Endothelial cell of umbilical vein (primary cell): Measurements from ENCODE around the gene C1QTNF8. TPM values are rescaled to one million over a fixed set of nuclear protein-coding genes. Genes with fewer than 3 reads are reported as not detected.

Experiments
- BruUV-seq: library from RNA; stranded (reverse); fragments of 400-500 nt; replicated peaks from 2 replicates; lab custom pipeline; 2021; lab: Mats Ljungman, UMichigan
- CTCF ChIA-PET: fragments of 300-600, 350-600 bp; sonication (Branson Sonifier 250); formaldehyde crosslinking; loops from one replicate; lab custom pipeline; 2021; ENCODE audit warnings: antibody characterized with exemption, inconsistent platforms; lab: Charles Lee
- POLR2A ChIA-PET: fragments of 300-600, 350-600 bp; sonication (Branson Sonifier 250); formaldehyde crosslinking; loops from one replicate; lab custom pipeline; 2021; ENCODE audit warnings: antibody characterized with exemption, inconsistent platforms; lab: Charles Lee
- DNase-seq: peaks from one replicate; pipeline ENCODE4 v3.0.0-alpha.2; 2011; ENCODE audit warnings: low read depth, low spot score
- FAIRE-seq: peaks from 2 replicates; lab custom pipeline; 2011; peaks lifted over from hg19 to GRCh38; lab: Jason Lieb, UNC
- H2AFZ ChIP-seq: 2 replicates; pipeline ENCODE4 v1.6.0; 2012; ENCODE audit warnings: low read depth, low read length, control low read depth, inconsistent platforms
- H3K27ac ChIP-seq: 2 replicates; pipeline ENCODE4 v1.5.1; 2011; ENCODE audit warnings: low read depth, mild to moderate bottlenecking, control low read depth, low read length, moderate library complexity; ENCODE audit not compliant: insufficient read depth
- H3K27me3 ChIP-seq, 2 experiments: 2 replicates each; pipeline versions ENCODE4 v1.6.0 to v1.6.1; 2011; ENCODE audit warnings: low read length in 2 of 2, mixed read lengths in 1 of 2; ENCODE audit not compliant: control insufficient read depth in 2 of 2, insufficient read depth in 2 of 2
- H3K36me3 ChIP-seq, 2 experiments: 2 replicates in 1 of 2; 3 replicates in 1 of 2; pipeline ENCODE4 v1.5.1; 2011; ENCODE audit warnings: low read length in 2 of 2, mild to moderate bottlenecking in 1 of 2, moderate library complexity in 1 of 2; ENCODE audit not compliant: control insufficient read depth in 2 of 2, insufficient read depth in 2 of 2; ENCODE audit errors: extremely low read depth in 1 of 2
- H3K4me1 ChIP-seq: 3 replicates; pipeline ENCODE4 v1.5.1; 2011; ENCODE audit warnings: mild to moderate bottlenecking, low read length; ENCODE audit not compliant: control insufficient read depth, insufficient read depth; ENCODE audit errors: extremely low read depth
- H3K4me2 ChIP-seq: 2 replicates; pipeline ENCODE4 v1.6.1; 2011; ENCODE audit warnings: low read length, control low read depth, mixed read lengths; ENCODE audit not compliant: insufficient read depth
- H3K4me3 ChIP-seq, 3 experiments: fragments of 200-600 bp in 1 of 3; sonication (generic), shearing (Covaris generic) in 1 of 3; replicated peaks in 1 of 3; 2 replicates each; pipeline ENCODE4 v1.5.1; 2011 to 2016; ENCODE audit warnings: control low read depth in 3 of 3, low read length in 3 of 3, mild to moderate bottlenecking in 2 of 3, inconsistent platforms in 1 of 3, low read depth in 1 of 3, moderate library complexity in 1 of 3; ENCODE audit not compliant: insufficient read depth in 1 of 3
- H3K79me2 ChIP-seq: 2 replicates; pipeline ENCODE4 v1.6.0; 2012; ENCODE audit warnings: low read length, inconsistent platforms; ENCODE audit not compliant: control insufficient read depth, insufficient read depth
- H3K9ac ChIP-seq: replicated peaks from 2 replicates; pipeline ENCODE3; 2011; ENCODE audit warnings: low read length, control low read depth; ENCODE audit not compliant: insufficient read depth; ENCODE audit errors: extremely low read depth
- H3K9me1 ChIP-seq: replicated peaks from 3 replicates; pipeline ENCODE4 v1.6.0; 2011; ENCODE audit warnings: mild to moderate bottlenecking, low read length; ENCODE audit not compliant: control insufficient read depth, insufficient read depth; ENCODE audit errors: extremely low read depth
- H3K9me3 ChIP-seq: replicated peaks from 2 replicates; pipeline ENCODE4 v1.5.1; 2012; ENCODE audit warnings: low read length, inconsistent platforms; ENCODE audit not compliant: control insufficient read depth, insufficient read depth
- H4K20me1 ChIP-seq: replicated peaks from 2 replicates; pipeline ENCODE3; 2011; ENCODE audit warnings: mild to moderate bottlenecking, low read length; ENCODE audit not compliant: control insufficient read depth, insufficient read depth; ENCODE audit errors: extremely low read depth
- EZH2 ChIP-seq: IDR thresholded peaks from 2 replicates; pipeline ENCODE4 v1.6.1; 2012; ENCODE audit warnings: borderline replicate concordance, low read depth, mild to moderate bottlenecking, moderate library complexity, low read length, inconsistent platforms; ENCODE audit not compliant: severe bottlenecking
- FOS ChIP-seq: IDR thresholded peaks from 2 replicates; pipeline ENCODE4 v1.6.1; 2011; ENCODE audit warnings: mild to moderate bottlenecking, low read length, moderate library complexity, borderline replicate concordance; ENCODE audit not compliant: insufficient read depth
- GATA2 ChIP-seq: IDR thresholded peaks from 2 replicates; pipeline ENCODE4 v1.7.0; 2011; ENCODE audit warnings: low read depth, mild to moderate bottlenecking, moderate library complexity, mixed read lengths, low read length; ENCODE audit not compliant: insufficient read length, insufficient read depth
- JUN ChIP-seq: IDR thresholded peaks from 2 replicates; pipeline ENCODE4 v1.6.1; 2011; ENCODE audit warnings: borderline replicate concordance, low read depth; ENCODE audit not compliant: insufficient read length, insufficient read depth
- MAX ChIP-seq: IDR thresholded peaks from 2 replicates; pipeline ENCODE4 v1.6.1; 2011; ENCODE audit not compliant: insufficient read depth, insufficient read length
- MYC ChIP-seq: IDR thresholded peaks from one replicate; pipeline ENCODE4 v1.6.1; 2011; ENCODE audit warnings: mild to moderate bottlenecking, low read depth, low read length
- POLR2A ChIP-seq: IDR thresholded peaks from 2 replicates; pipeline ENCODE4 v1.6.1; 2012; ENCODE audit warnings: low read depth, mild to moderate bottlenecking, control low read depth, low read length
- POLR2AphosphoS5 ChIP-seq: IDR thresholded peaks from 2 replicates; pipeline ENCODE4 v1.6.1; 2012; ENCODE audit warnings: low read depth, mild to moderate bottlenecking, control low read depth, low read length, moderate library complexity; ENCODE audit not compliant: insufficient read depth
- dilution Hi-C: fragments of 300-500 bp; cut with MboI; formaldehyde crosslinking; loops from one replicate; pipeline ENCODE4 v1.15.0; 2019; ENCODE audit warnings: low sequenced_read_pairs; ENCODE audit not compliant: extremely low pct_ligation_motif_present
- intact Hi-C: fragments of 100-400 bp; cut with micrococcal nuclease; formaldehyde crosslinking; loops from one replicate; pipeline ENCODE4 v1.10.0; 2022
- polyA plus RNA-seq, 4 experiments: library from polyadenylated mRNA; depleted of rRNA in 3 of 4; stranded (reverse) in 3 of 4; unstranded in 1 of 4; fragments of >200 nt; gene quantifications; 2 replicates each; pipeline versions ENCODE4 v1.2.1 to v1.2.3, GENCODE V29; 2011 to 2012; ENCODE audit warnings: missing spikeins in 1 of 4
- total RNA-seq: library from RNA; stranded (reverse); gene quantifications from 2 replicates; pipeline ENCODE4 v1.2.3, GENCODE V29; 2021
- TF ChIP-seq, protein P1 (sequence below), 2 donors: IDR thresholded peaks; 1 replicate in 1 of 2; 2 replicates in 1 of 2; pipeline ENCODE4 v1.5.1; 2011; ENCODE audit warnings: low read length in 2 of 2, mild to moderate bottlenecking in 2 of 2, moderate library complexity in 2 of 2, control low read depth in 1 of 2, inconsistent platforms in 1 of 2, low read depth in 1 of 2; ENCODE audit not compliant: insufficient read depth in 1 of 2; ENCODE audit errors: extremely low read depth in 1 of 2

C1QTNF8 gene
- total and polyA plus RNA-seq, 2 donors (not counting 3 experiments of a cell fraction or from before 2014, with no cell fraction given): not detected

- no peak overlapping the region for H2AFZ ChIP-seq
- DNase-seq (no peak), FAIRE-seq (no peak)
- no peaks in the 10 kb centered on the region for H3K79me2 ChIP-seq
- intact Hi-C loops: no loop called here
- no peaks in the 10 kb centered on the region for H3K9me1 ChIP-seq
- no peaks in the 10 kb centered on the region for H3K4me1 ChIP-seq
- H3K36me3 ChIP-seq: no peaks in the 10 kb centered on the region
- no peak overlapping the region for H3K9ac ChIP-seq
- ChIA-PET CTCF (interaction anchor here (1.4 kb wide), 1 partner anchor 67 kb away, joined by 6 read pairs; no protein-coding TSS in a partner anchor), POLR2A (no interaction called here)
- no peak overlapping the region for H3K27ac ChIP-seq
- no peaks in the 10 kb centered on the region for H3K9me3 ChIP-seq
- TF ChIP-seq MAX: no peak
- no peak for TF ChIP-seq GATA2
- no peak for TF ChIP-seq EZH2
- TF ChIP-seq JUN: no peak
- TF ChIP-seq, protein P1, sequence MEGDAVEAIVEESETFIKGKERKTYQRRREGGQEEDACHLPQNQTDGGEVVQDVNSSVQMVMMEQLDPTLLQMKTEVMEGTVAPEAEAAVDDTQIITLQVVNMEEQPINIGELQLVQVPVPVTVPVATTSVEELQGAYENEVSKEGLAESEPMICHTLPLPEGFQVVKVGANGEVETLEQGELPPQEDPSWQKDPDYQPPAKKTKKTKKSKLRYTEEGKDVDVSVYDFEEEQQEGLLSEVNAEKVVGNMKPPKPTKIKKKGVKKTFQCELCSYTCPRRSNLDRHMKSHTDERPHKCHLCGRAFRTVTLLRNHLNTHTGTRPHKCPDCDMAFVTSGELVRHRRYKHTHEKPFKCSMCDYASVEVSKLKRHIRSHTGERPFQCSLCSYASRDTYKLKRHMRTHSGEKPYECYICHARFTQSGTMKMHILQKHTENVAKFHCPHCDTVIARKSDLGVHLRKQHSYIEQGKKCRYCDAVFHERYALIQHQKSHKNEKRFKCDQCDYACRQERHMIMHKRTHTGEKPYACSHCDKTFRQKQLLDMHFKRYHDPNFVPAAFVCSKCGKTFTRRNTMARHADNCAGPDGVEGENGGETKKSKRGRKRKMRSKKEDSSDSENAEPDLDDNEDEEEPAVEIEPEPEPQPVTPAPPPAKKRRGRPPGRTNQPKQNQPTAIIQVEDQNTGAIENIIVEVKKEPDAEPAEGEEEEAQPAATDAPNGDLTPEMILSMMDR (IDR thresholded peaks at IDR 0.05; ENCODE audit: extremely low read depth in 1 of 2, insufficient read depth in 1 of 2, low read depth in 1 of 2, low read length in 2 of 2): no peak
- no peak for TF ChIP-seq MYC
- no peak for TF ChIP-seq POLR2AphosphoS5
- no peak for TF ChIP-seq FOS
- no peak for TF ChIP-seq POLR2A
- dilution Hi-C loops: no loop called here
- H4K20me1 ChIP-seq: no peaks in the 10 kb centered on the region
- BruUV-seq: no TSS peak
- no peak overlapping the region for H3K4me3 ChIP-seq
- H3K27me3 ChIP-seq: no peaks in the 10 kb centered on the region
- H3K4me2 ChIP-seq: no peak overlapping the region
Measured at GRCh38 chr16:1124795-1125194, 28.8 kb upstream of the C1QTNF8 start.
